K562 (cell line): ENCODE results near the gene TRABD2B. TPM values are rescaled to one million over a fixed set of nuclear protein-coding genes. Genes with fewer than 3 reads are reported as not detected.

Source experiments
- ATAC-seq: fragments of 200-7000 bp; cut with Tn5 transposase; 3 replicates; pipeline ENCODE4 v1.9.1; 2020; ENCODE audit warnings: moderate library complexity
- BruUV-seq: library from RNA; stranded (reverse); fragments of 400-500 nt; replicated peaks from 2 replicates; lab custom pipeline; 2021; lab: Mats Ljungman, UMichigan
- CTCF ChIA-PET: fragments of 300-600 bp; formaldehyde crosslinking; extraction: SDS; loops from one replicate; lab custom pipeline; 2021; ENCODE audit warnings: low intra/inter-chr PET ratio; lab: Yijun Ruan, JAX
- POLR2A ChIA-PET: fragments of 300-600, 350-650 bp; sonication (Branson Sonifier 250); formaldehyde crosslinking; extraction: SDS; loops from one replicate; lab custom pipeline; 2021; ENCODE audit warnings: antibody characterized with exemption, inconsistent platforms; lab: Yijun Ruan, JAX
- DNase-seq, 4 experiments: peaks; one replicate each; pipeline versions ENCODE4 v3.0.0 to v3.0.0-alpha.2; 2011 to 2018; ENCODE audit warnings: low spot score in 3 of 4, mixed read lengths in 3 of 4; ENCODE audit errors: extremely low read depth in 1 of 4
- FAIRE-seq: peaks from 2 replicates; lab custom pipeline; 2011; peaks lifted over from hg19 to GRCh38; lab: Jason Lieb, UNC
- H2AFZ ChIP-seq: 2 replicates; pipeline ENCODE4 v1.6.0; 2011; ENCODE audit warnings: low read depth, low read length, control low read depth, inconsistent platforms
- H3K27ac ChIP-seq: fragments of 200-600 bp; 3 replicates; pipeline ENCODE4 v1.8.0; 2011; ENCODE audit warnings: low read depth, mild to moderate bottlenecking, control low read depth, inconsistent platforms, low read length, moderate library complexity, mixed read lengths; ENCODE audit errors: extremely low read depth
- H3K27me3 ChIP-seq, 2 experiments: fragments of 300-600 bp in 1 of 2; 2 replicates in 1 of 2; 3 replicates in 1 of 2; pipeline versions ENCODE4 v1.6.0 to v1.8.0; 2011; ENCODE audit warnings: inconsistent platforms in 2 of 2, low read length in 2 of 2, mild to moderate bottlenecking in 1 of 2, mixed read lengths in 1 of 2, moderate library complexity in 1 of 2; ENCODE audit not compliant: control insufficient read depth in 2 of 2, insufficient read depth in 2 of 2
- H3K36me3 ChIP-seq: fragments of 300-600 bp; 3 replicates; pipeline ENCODE4 v1.8.0; 2011; ENCODE audit warnings: mild to moderate bottlenecking, low read length, inconsistent platforms; ENCODE audit not compliant: control insufficient read depth, insufficient read depth
- H3K4me1 ChIP-seq, 2 experiments: fragments of 200-600 bp in 1 of 2; replicated peaks in 1 of 2; 2 replicates in 1 of 2; 3 replicates in 1 of 2; pipeline versions ENCODE4 v1.5.1 to v1.8.0; 2011; ENCODE audit warnings: inconsistent platforms in 2 of 2, low read length in 2 of 2, mild to moderate bottlenecking in 1 of 2, mixed read lengths in 1 of 2, moderate library complexity in 1 of 2; ENCODE audit not compliant: control insufficient read depth in 2 of 2, insufficient read depth in 2 of 2
- H3K4me2 ChIP-seq: 2 replicates; pipeline ENCODE4 v1.6.1; 2011; ENCODE audit warnings: low read length, control low read depth, inconsistent platforms, mixed read lengths; ENCODE audit not compliant: insufficient read depth
- H3K4me3 ChIP-seq: fragments of 200-600 bp; sonication (generic), shearing (Covaris generic); 2 replicates; pipeline ENCODE4 v1.5.1; 2016; ENCODE audit warnings: control low read depth, inconsistent platforms
- H3K79me2 ChIP-seq: fragments of 200-600 bp; 3 replicates; pipeline ENCODE4 v1.8.0; 2011; ENCODE audit warnings: low read length, inconsistent platforms; ENCODE audit not compliant: control insufficient read depth, insufficient read depth
- H3K9ac ChIP-seq, 2 experiments: 2 replicates each; pipeline versions ENCODE4 v1.6.0 to v1.6.1; 2011; ENCODE audit warnings: low read depth in 2 of 2, low read length in 2 of 2, control low read depth in 1 of 2, inconsistent platforms in 1 of 2, mild to moderate bottlenecking in 1 of 2, mixed read lengths in 1 of 2; ENCODE audit not compliant: insufficient read depth in 1 of 2
- H3K9me1 ChIP-seq: one replicate; pipeline ENCODE4 v1.6.0; 2011; ENCODE audit warnings: inconsistent platforms, mild to moderate bottlenecking, low read length, moderate library complexity; ENCODE audit not compliant: control insufficient read depth, insufficient read depth
- H3K9me3 ChIP-seq: replicated peaks from 2 replicates; pipeline ENCODE4 v1.5.1; 2011; ENCODE audit warnings: low read depth, low read length, inconsistent platforms; ENCODE audit not compliant: control insufficient read depth, insufficient read depth
- H4K20me1 ChIP-seq: replicated peaks from 2 replicates; pipeline ENCODE4 v1.6.1; 2011; ENCODE audit warnings: low read length, inconsistent platforms, mixed read lengths; ENCODE audit not compliant: control insufficient read depth, insufficient read depth
- ADNP ChIP-seq: fragments of 200-800 bp; sonication (Bioruptor generic); IDR thresholded peaks from 2 replicates; pipeline ENCODE4 v1.6.1; 2016; ENCODE audit warnings: missing genetic modification characterization, missing compliant biosample characterization
- HMG20B ChIP-seq: fragments of 250-450 bp; sonication (Bioruptor Pico); IDR thresholded peaks from 2 replicates; pipeline ENCODE4 v1.5.0; 2021; ENCODE audit warnings: mild to moderate bottlenecking
- KDM1A ChIP-seq, 2 experiments: fragments of 450-650 bp; IDR thresholded peaks; 2 replicates each; pipeline ENCODE4 v1.6.1; 2016; ENCODE audit warnings: mild to moderate bottlenecking in 2 of 2
- KLF1 ChIP-seq: fragments of 450-650 bp; IDR thresholded peaks from 2 replicates; pipeline ENCODE4 v1.6.1; 2016; ENCODE audit warnings: missing genetic modification characterization, missing compliant biosample characterization
- RBM25 ChIP-seq: fragments of 200-400 bp; formaldehyde crosslinking; IDR thresholded peaks from 2 replicates; pipeline ENCODE4 v1.6.1; 2018; ENCODE audit warnings: low read length, low read depth, moderate library complexity; ENCODE audit not compliant: severe bottlenecking
- ZFP1 ChIP-seq: fragments of 450-650 bp; formaldehyde crosslinking; IDR thresholded peaks from 2 replicates; pipeline ENCODE4 v1.4.0; 2020; ENCODE audit warnings: mild to moderate bottlenecking, mixed read lengths
- WGBS: fragments of 100-300 bp; shearing (Covaris generic); methylation state at CpG from one replicate; pipeline ENCODE4 v1.1.6; 2016; ENCODE audit warnings: low coverage, mixed read lengths; ENCODE audit not compliant: insufficient coverage; ENCODE audit errors: missing lambda C conversion rate; 5-methylcytosine and 5-hydroxymethylcytosine counted together
- in situ Hi-C: fragments of 300-500 bp; cut with MboI; formaldehyde crosslinking; loops from 4 replicates; pipeline ENCODE4 v1.15.0; 2018; ENCODE audit warnings: inconsistent platforms, mixed read lengths
- intact Hi-C: fragments of 100-400 bp; cut with micrococcal nuclease; formaldehyde crosslinking; loops from 2 replicates; pipeline ENCODE4 v1.14.2; 2022
- polyA plus RNA-seq, 8 experiments: library from polyadenylated mRNA; depleted of rRNA in 4 of 8; stranded (reverse) in 5 of 8; unstranded in 3 of 8; fragments of >200 nt; fragmentation: Nextera tagmentation in 2 of 8; fragmentation: Illumina TruSeq in 1 of 8; extraction: Ambion mirVana in 2 of 8; extraction: Trizol in 1 of 8; gene quantifications; 2 replicates each; pipeline versions ENCODE4 v1.2.1 to v1.2.3, GENCODE V29; 2011 to 2014; ENCODE audit warnings: inconsistent platforms in 1 of 8, missing spikeins in 1 of 8
- total RNA-seq, 7 experiments: library from RNA; depleted of rRNA in 6 of 7; stranded (reverse); fragments of >200 nt in 6 of 7; fragmentation: Illumina TruSeq in 2 of 7; extraction: Trizol in 2 of 7; gene quantifications; 2 replicates each; pipeline versions ENCODE4 v1.2.1 to v1.2.3, GENCODE V29; 2011 to 2021; ENCODE audit warnings: low replicate concordance in 1 of 7
- TF ChIP-seq, protein P1 (sequence below): fragments of 250-450 bp; sonication (Bioruptor Pico); IDR thresholded peaks from 2 replicates; pipeline ENCODE4 v1.9.0; 2021; ENCODE audit warnings: mild to moderate bottlenecking

Gene TRABD2B
- total and polyA plus RNA-seq, 9 of the 15 experiments (the other 6 are each of a cell fraction or from before 2014, with no cell fraction given), result not detected

GRCh38 chr1:47824716-47825115 lies 172.5 kb downstream of the TRABD2B start:
- Histone ChIP-seq H3K27ac (no peak overlapping the region), H4K20me1 (peaks cover 8% of the 10 kb centered on the region; the same call in 1 of the 2 replicates), H3K79me2 (no peaks in the 10 kb centered on the region), H3K4me1 (no peaks in the 10 kb centered on the region), H3K4me3 (no peak overlapping the region), H3K36me3 (no peaks in the 10 kb centered on the region), H3K9me3 (no peaks in the 10 kb centered on the region), H3K9ac (no peak overlapping the region), H3K9me1 (no peaks in the 10 kb centered on the region), H3K4me2 (no peak overlapping the region), H2AFZ (no peak overlapping the region), H3K27me3 (peaks cover 6 to 36% of the 10 kb centered on the region in 2 experiments)
- TF ChIP-seq, protein P1, sequence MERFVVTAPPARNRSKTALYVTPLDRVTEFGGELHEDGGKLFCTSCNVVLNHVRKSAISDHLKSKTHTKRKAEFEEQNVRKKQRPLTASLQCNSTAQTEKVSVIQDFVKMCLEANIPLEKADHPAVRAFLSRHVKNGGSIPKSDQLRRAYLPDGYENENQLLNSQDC (CRISPR knock-in tag), result no peak
- TF ChIP-seq HMG20B (CRISPR knock-in tag), result no peak
- TF ChIP-seq ZFP1 (CRISPR knock-in tag), result no peak
- ChIA-PET POLR2A (no interaction called here), CTCF (no interaction called here)
- FAIRE-seq (no peak), ATAC-seq (no peak), DNase-seq (no peak)
- no TSS peak for BruUV-seq
- 2% methylated on average over 8 of the region's 8 CpGs for WGBS
- intact Hi-C loops (no loop called here), in situ Hi-C loops (no loop called here)

GRCh38 chr1:47824297-47824696 lies 172.9 kb downstream of the TRABD2B start:
- 0% methylated on average over 3 of the region's 3 CpGs for WGBS

More at GRCh38 chr1:47824297-47824696, 172.9 kb downstream of the TRABD2B start:
- H4K20me1 ChIP-seq, result peaks cover 8% of the 10 kb centered on the region; the same call in 1 of the 2 replicates
- no peaks in the 10 kb centered on the region for H3K4me1 ChIP-seq
- ATAC-seq, result no peak
- H3K9ac ChIP-seq, result no peak overlapping the region
- H3K27ac ChIP-seq, result no peak overlapping the region
- H3K27me3 ChIP-seq, result peaks cover 9 to 38% of the 10 kb centered on the region in 2 experiments
- H3K9me3 ChIP-seq, result no peaks in the 10 kb centered on the region
- CTCF ChIA-PET, result no interaction called here
- POLR2A ChIA-PET, result no interaction called here
- BruUV-seq, result no TSS peak
- H2AFZ ChIP-seq, result no peak overlapping the region
- H3K4me2 ChIP-seq, result no peak overlapping the region
- FAIRE-seq, result no peak
- in situ Hi-C loops, result no loop called here
- H3K36me3 ChIP-seq, result no peaks in the 10 kb centered on the region
- intact Hi-C loops, result no loop called here
- no peaks in the 10 kb centered on the region for H3K79me2 ChIP-seq
- no peak overlapping the region for H3K4me3 ChIP-seq
- DNase-seq, result no peak
- TF ChIP-seq KDM1A (IDR thresholded peaks at IDR 0.05) (0 out of 4 replicates have a peak, but pooled peaks of 1 of the 2 experiments have one; percentile 13), KLF1 (tag) (no peak), ADNP (tag) (0 out of 2 replicates have a peak, but pooled peaks have one; percentile 23), RBM25 (peak; percentile 76)
- H3K9me1 ChIP-seq, result no peaks in the 10 kb centered on the region
